OCI-LY7 (cell line): ENCODE results near the gene LY9. TPM values are rescaled to one million over a fixed set of nuclear protein-coding genes. Genes with fewer than 3 reads are reported as not detected.

Source experiments
- BruUV-seq: library from RNA; stranded (reverse); fragments of 400-500 nt; replicated peaks from 2 replicates; lab custom pipeline; 2021; lab: Mats Ljungman, UMichigan
- CTCF ChIA-PET: fragments of 300-600 bp; sonication (Branson Sonifier 250); formaldehyde crosslinking; loops from one replicate; lab custom pipeline; 2022; ENCODE audit warnings: antibody characterized with exemption; ENCODE audit not compliant: unreplicated experiment; lab: Charles Lee
- POLR2A ChIA-PET: fragments of 300-600 bp; sonication (Branson Sonifier 250); formaldehyde crosslinking; loops from one replicate; lab custom pipeline; 2022; ENCODE audit warnings: antibody characterized with exemption; lab: Charles Lee
- DNase-seq: peaks from one replicate; pipeline ENCODE4 v3.0.0-alpha.2; 2015; ENCODE audit warnings: low spot score
- H2AFZ ChIP-seq: fragments of 200-600 bp; sonication (generic), shearing (Covaris generic); 2 replicates; pipeline ENCODE4 v1.6.1; 2014; ENCODE audit warnings: mild to moderate bottlenecking, antibody characterized with exemption, low read length, moderate library complexity
- H3K27ac ChIP-seq: fragments of 200-600 bp; sonication (generic); 2 replicates; pipeline ENCODE4 v1.5.1; 2014; ENCODE audit warnings: mixed run types, low read depth, mild to moderate bottlenecking, moderate library complexity, low read length, inconsistent platforms; ENCODE audit not compliant: poor library complexity, severe bottlenecking
- H3K36me3 ChIP-seq: fragments of 200-600 bp; sonication (generic); 2 replicates; pipeline ENCODE4 v1.6.1; 2014; ENCODE audit warnings: mild to moderate bottlenecking, antibody characterized with exemption, low read length, moderate library complexity, mixed read lengths; ENCODE audit not compliant: insufficient read depth
- H3K4me1 ChIP-seq: fragments of 200-600 bp; sonication (generic); 2 replicates; pipeline ENCODE4 v1.5.1; 2014; ENCODE audit warnings: mild to moderate bottlenecking, low read length; ENCODE audit not compliant: insufficient read depth, poor library complexity, severe bottlenecking
- H3K4me2 ChIP-seq: fragments of 200-600 bp; sonication (generic); 2 replicates; pipeline ENCODE4 v1.6.1; 2014; ENCODE audit warnings: mild to moderate bottlenecking, low read length
- H3K4me3 ChIP-seq: fragments of 200-600 bp; sonication (generic); 2 replicates; pipeline ENCODE4 v1.5.1; 2014; ENCODE audit warnings: mild to moderate bottlenecking, low read depth, low read length; ENCODE audit not compliant: poor library complexity, severe bottlenecking
- H3K79me2 ChIP-seq: fragments of 200-600 bp; sonication (generic); 2 replicates; pipeline ENCODE4 v1.6.1; 2016; ENCODE audit warnings: low read depth, mild to moderate bottlenecking, low read length, moderate library complexity, mixed read lengths; ENCODE audit not compliant: insufficient read depth
- H3K9me2 ChIP-seq: fragments of 200-600 bp; sonication (generic); 2 replicates; pipeline ENCODE4 v1.6.1; 2016; ENCODE audit warnings: mild to moderate bottlenecking, low read length, mixed read lengths; ENCODE audit not compliant: insufficient read depth
- H3K9me3 ChIP-seq: fragments of 200-600 bp; sonication (generic); 2 replicates; pipeline ENCODE4 v1.6.1; 2014; ENCODE audit warnings: mild to moderate bottlenecking, mixed run types, low read length, mixed read lengths
- H4K20me1 ChIP-seq: fragments of 200-600 bp; sonication (generic); 2 replicates; pipeline ENCODE4 v1.6.1; 2014; ENCODE audit warnings: mild to moderate bottlenecking, antibody characterized with exemption, low read length, moderate library complexity, mixed read lengths; ENCODE audit not compliant: insufficient read depth
- EZH2phosphoT487 ChIP-seq: fragments of 200-600 bp; sonication (generic); IDR thresholded peaks from 2 replicates; pipeline ENCODE4 v1.6.1; 2018; ENCODE audit warnings: low read depth, borderline replicate concordance, mild to moderate bottlenecking, mixed run types, antibody characterized with exemption, low read length, moderate library complexity, mixed read lengths
- intact Hi-C: fragments of 100-400 bp; cut with micrococcal nuclease; formaldehyde crosslinking; loops from one replicate; pipeline ENCODE4 v1.10.0; 2022; ENCODE audit not compliant: unreplicated experiment
- total RNA-seq, 2 experiments: library from RNA; depleted of rRNA in 1 of 2; stranded (reverse); fragments of >200 nt in 1 of 2; shearing (Covaris generic) in 1 of 2; gene quantifications; 2 replicates each; pipeline ENCODE4 v1.2.3, GENCODE V29; 2014 to 2022
- TF ChIP-seq, protein P1 (sequence below): fragments of 200-600 bp; sonication (generic); conservative IDR thresholded peaks from 2 replicates; pipeline ENCODE4 v1.5.1; 2014; ENCODE audit warnings: mild to moderate bottlenecking, antibody characterized with exemption, low read length, moderate library complexity, mixed read lengths

LY9 gene
- total RNA-seq, 2 experiments from 2014 or later = 28.4 to 40.2 TPM

DNA sequence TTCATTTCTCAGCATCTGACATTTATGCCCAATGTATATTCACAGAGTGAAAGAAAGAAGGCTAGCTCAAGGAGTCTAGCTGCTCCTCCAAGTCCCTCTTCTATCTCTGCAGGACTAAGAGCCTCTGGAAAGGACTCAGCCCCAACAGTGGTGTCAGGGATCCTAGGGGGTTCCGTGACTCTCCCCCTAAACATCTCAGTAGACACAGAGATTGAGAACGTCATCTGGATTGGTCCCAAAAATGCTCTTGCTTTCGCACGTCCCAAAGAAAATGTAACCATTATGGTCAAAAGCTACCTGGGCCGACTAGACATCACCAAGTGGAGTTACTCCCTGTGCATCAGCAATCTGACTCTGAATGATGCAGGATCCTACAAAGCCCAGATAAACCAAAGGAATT is 3.7 kb downstream of the LY9 start:
- Histone ChIP-seq H3K9me3 (peaks cover 17% of the 10 kb centered on the region; the same call in 1 of the 2 replicates), H3K27ac (peak overlapping the region; percentile 82), H3K36me3 (peaks cover 37% of the 10 kb centered on the region), H4K20me1 (no peaks in the 10 kb centered on the region), H3K4me1 (peaks cover 57% of the 10 kb centered on the region), H3K4me2 (peak overlapping the region; percentile 88), H3K79me2 (peaks cover 57% of the 10 kb centered on the region), H2AFZ (no peak overlapping the region), H3K9me2 (no peaks in the 10 kb centered on the region), H3K4me3 (peak overlapping the region; percentile 76)
- no peak for DNase-seq
- no TSS peak for BruUV-seq
- ChIA-PET CTCF (no interaction called here), POLR2A (interaction anchor here (1.2 to 4.5 kb wide), 3 partner anchors 9 to 88 kb away, joined by 3 to 18 read pairs (median 7); partner anchors contain the start of gene CD48)
- TF ChIP-seq EZH2phosphoT487 = no peak
- TF ChIP-seq, protein P1, sequence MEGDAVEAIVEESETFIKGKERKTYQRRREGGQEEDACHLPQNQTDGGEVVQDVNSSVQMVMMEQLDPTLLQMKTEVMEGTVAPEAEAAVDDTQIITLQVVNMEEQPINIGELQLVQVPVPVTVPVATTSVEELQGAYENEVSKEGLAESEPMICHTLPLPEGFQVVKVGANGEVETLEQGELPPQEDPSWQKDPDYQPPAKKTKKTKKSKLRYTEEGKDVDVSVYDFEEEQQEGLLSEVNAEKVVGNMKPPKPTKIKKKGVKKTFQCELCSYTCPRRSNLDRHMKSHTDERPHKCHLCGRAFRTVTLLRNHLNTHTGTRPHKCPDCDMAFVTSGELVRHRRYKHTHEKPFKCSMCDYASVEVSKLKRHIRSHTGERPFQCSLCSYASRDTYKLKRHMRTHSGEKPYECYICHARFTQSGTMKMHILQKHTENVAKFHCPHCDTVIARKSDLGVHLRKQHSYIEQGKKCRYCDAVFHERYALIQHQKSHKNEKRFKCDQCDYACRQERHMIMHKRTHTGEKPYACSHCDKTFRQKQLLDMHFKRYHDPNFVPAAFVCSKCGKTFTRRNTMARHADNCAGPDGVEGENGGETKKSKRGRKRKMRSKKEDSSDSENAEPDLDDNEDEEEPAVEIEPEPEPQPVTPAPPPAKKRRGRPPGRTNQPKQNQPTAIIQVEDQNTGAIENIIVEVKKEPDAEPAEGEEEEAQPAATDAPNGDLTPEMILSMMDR = no peak
- intact Hi-C loops = loop anchor here (5.0 kb wide), 1 partner anchor 177 kb away; no protein-coding TSS in a partner anchor

DNA sequence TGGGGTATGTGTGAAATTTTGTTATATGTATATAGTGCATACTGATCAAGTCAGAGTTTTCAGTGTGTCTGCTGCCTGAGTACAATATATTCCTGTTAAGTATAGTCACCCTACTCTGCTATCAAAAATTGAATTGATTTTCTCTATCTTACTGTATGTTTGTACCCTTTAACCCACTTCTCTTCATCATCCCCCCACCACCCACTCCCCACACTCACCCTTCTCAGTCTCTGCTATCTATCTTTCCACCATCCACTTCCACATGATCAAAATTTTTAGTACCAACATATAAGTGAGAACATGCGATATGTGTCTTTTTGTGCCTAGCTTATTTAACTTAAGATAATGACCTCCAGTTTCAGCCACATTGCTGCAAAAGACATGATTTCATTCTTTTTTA is 4.2 kb downstream of the LY9 start:
- H3K9me2 ChIP-seq = no peaks in the 10 kb centered on the region
- H3K27ac ChIP-seq = peak overlapping the region; percentile 82
- H3K79me2 ChIP-seq = peaks cover 61% of the 10 kb centered on the region
- H2AFZ ChIP-seq = no peak overlapping the region
- no peak for DNase-seq
- intact Hi-C loops = no loop called here
- H3K4me1 ChIP-seq = peaks cover 55% of the 10 kb centered on the region
- peak overlapping the region; percentile 88 for H3K4me2 ChIP-seq
- BruUV-seq = no TSS peak
- peaks cover 38% of the 10 kb centered on the region for H3K36me3 ChIP-seq
- ChIA-PET POLR2A (interaction anchor here (2.0 to 4.5 kb wide), 2 partner anchors 18 to 89 kb away, joined by 7 to 18 read pairs; partner anchors contain the start of gene CD48), CTCF (no interaction called here)
- H3K4me3 ChIP-seq = peak overlapping the region; percentile 76
- peaks cover 15% of the 10 kb centered on the region; the same call in 1 of the 2 replicates for H3K9me3 ChIP-seq
- no peaks in the 10 kb centered on the region for H4K20me1 ChIP-seq
- no peak for TF ChIP-seq EZH2phosphoT487
- TF ChIP-seq, protein P1 = no peak

DNA sequence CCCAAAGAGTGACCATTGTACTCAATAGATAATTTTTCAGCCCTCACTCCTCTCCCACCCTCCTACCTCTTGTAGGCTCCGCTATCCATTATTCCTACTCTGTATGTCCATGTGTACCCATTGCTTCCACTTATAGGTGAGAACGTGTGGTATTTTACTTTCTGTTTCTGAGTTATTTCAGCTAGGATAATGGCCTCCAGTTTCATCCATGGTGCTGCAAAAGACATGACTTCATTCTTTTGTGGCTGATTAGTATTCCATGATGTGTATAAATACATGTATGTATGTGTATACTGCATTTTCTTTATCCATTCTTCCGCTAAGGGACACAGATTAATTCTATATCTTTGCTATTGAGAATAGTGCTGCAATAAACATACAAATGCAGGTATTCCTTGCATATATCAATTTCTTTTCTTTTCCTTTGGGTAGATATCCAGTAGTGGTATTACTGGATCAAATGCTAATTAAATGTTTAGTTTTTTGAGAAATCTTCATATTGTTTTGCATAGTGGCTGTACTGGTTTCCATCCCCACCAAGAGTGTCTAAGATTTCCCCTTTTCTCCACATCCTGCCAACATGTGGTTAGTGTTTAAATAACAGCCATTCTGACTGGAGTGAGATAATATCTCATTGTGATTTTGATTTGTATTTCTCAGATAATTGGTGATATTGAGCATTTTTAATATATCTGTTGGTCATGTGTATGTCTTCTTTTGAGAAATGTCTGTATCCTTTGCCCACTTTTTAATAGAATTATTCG is 4.9 kb downstream of the LY9 start:
- TF ChIP-seq, protein P1 = 0 out of 2 replicates have a peak, but pooled peaks have one; percentile 14
- TF ChIP-seq EZH2phosphoT487 = no peak
- Histone ChIP-seq H3K4me1 (peaks cover 48% of the 10 kb centered on the region), H3K36me3 (peaks cover 45% of the 10 kb centered on the region), H3K9me2 (no peaks in the 10 kb centered on the region), H2AFZ (no peak overlapping the region), H3K9me3 (peaks cover 17% of the 10 kb centered on the region; the same call in 1 of the 2 replicates), H3K4me2 (peak overlapping the region; percentile 88), H4K20me1 (no peaks in the 10 kb centered on the region), H3K4me3 (peak overlapping the region; percentile 76), H3K27ac (peak overlapping the region; percentile 82), H3K79me2 (peaks cover 68% of the 10 kb centered on the region)
- ChIA-PET POLR2A (no interaction called here), CTCF (no interaction called here)
- DNase-seq = peak; percentile 52
- intact Hi-C loops = no loop called here
- no TSS peak for BruUV-seq
